Panc1 (cell line): ENCODE data around the gene DVL3. TPM values are rescaled to one million over a fixed set of nuclear protein-coding genes. Genes with fewer than 3 reads are reported as not detected.

ENCODE experiments used
- ATAC-seq: fragments of 200-7000 bp; cut with Tn5 transposase; 2 replicates; pipeline ENCODE4 v1.9.1; 2020; ENCODE audit warnings: mild to moderate bottlenecking, moderate library complexity
- BruUV-seq: library from RNA; stranded (reverse); fragments of 400-500 nt; replicated peaks from 2 replicates; lab custom pipeline; 2021; lab: Mats Ljungman, UMichigan
- CTCF ChIA-PET: fragments of 300-600 bp; sonication (Branson Sonifier 250); formaldehyde crosslinking; loops from one replicate; lab custom pipeline; 2022; ENCODE audit warnings: antibody characterized with exemption; lab: Charles Lee
- POLR2A ChIA-PET: fragments of 300-600 bp; sonication (Branson Sonifier 250); formaldehyde crosslinking; loops from one replicate; lab custom pipeline; 2022; ENCODE audit warnings: antibody characterized with exemption; lab: Charles Lee
- DNase-seq: peaks from one replicate; pipeline ENCODE4 v3.0.0-alpha.2; 2010; ENCODE audit warnings: low read depth, low spot score
- H3K27ac ChIP-seq: 2 replicates; pipeline ENCODE4 v1.5.1; 2011; ENCODE audit warnings: mild to moderate bottlenecking, low read length, inconsistent platforms
- H3K27me3 ChIP-seq: fragments of 200-500 bp; sonication (Bioruptor generic); 2 replicates; pipeline ENCODE4 v1.6.0; 2014; ENCODE audit warnings: low read length, inconsistent platforms; ENCODE audit not compliant: control insufficient read depth, insufficient read depth
- H3K36me3 ChIP-seq: fragments of 200-500 bp; sonication (Bioruptor generic); 2 replicates; pipeline ENCODE4 v1.5.1; 2014; ENCODE audit warnings: inconsistent platforms, mild to moderate bottlenecking, low read length, moderate library complexity; ENCODE audit not compliant: control insufficient read depth, insufficient read depth
- H3K4me1 ChIP-seq: 2 replicates; pipeline ENCODE4 v1.5.1; 2011; ENCODE audit warnings: inconsistent platforms, mild to moderate bottlenecking, low read length, moderate library complexity; ENCODE audit not compliant: control insufficient read depth, insufficient read depth
- H3K4me3 ChIP-seq, 2 experiments: 2 replicates each; pipeline ENCODE4 v1.5.1; 2011 to 2012; ENCODE audit warnings: low read depth in 2 of 2, low read length in 2 of 2, mild to moderate bottlenecking in 2 of 2, inconsistent platforms in 1 of 2, moderate library complexity in 1 of 2
- H3K9me3 ChIP-seq: fragments of 200-500 bp; sonication (Bioruptor generic); 2 replicates; pipeline ENCODE4 v1.5.1; 2014; ENCODE audit warnings: low read depth, mild to moderate bottlenecking, inconsistent platforms, low read length, moderate library complexity; ENCODE audit not compliant: control insufficient read depth, insufficient read depth
- CTCF ChIP-seq: fragments of 450-650 bp; IDR thresholded peaks from 2 replicates; pipeline ENCODE4 v1.5.1; 2017; ENCODE audit warnings: mild to moderate bottlenecking
- POLR2AphosphoS5 ChIP-seq: IDR thresholded peaks from 2 replicates; pipeline ENCODE4 v1.6.1; 2012; ENCODE audit warnings: mild to moderate bottlenecking, low read depth, low read length, moderate library complexity
- REST ChIP-seq, 2 experiments: IDR thresholded peaks; 2 replicates each; pipeline ENCODE4 v1.6.1; 2011 to 2012; ENCODE audit warnings: low read depth in 2 of 2, control low read depth in 1 of 2, low read length in 1 of 2, mild to moderate bottlenecking in 1 of 2, moderate library complexity in 1 of 2; ENCODE audit not compliant: insufficient read depth in 1 of 2
- SIN3A ChIP-seq: IDR thresholded peaks from 2 replicates; pipeline ENCODE4 v1.6.1; 2012; ENCODE audit warnings: low read depth, mild to moderate bottlenecking, low read length, moderate library complexity, borderline replicate concordance; ENCODE audit not compliant: insufficient read depth
- TCF7L2 ChIP-seq: IDR thresholded peaks from 2 replicates; pipeline ENCODE4 v1.6.1; 2011; ENCODE audit warnings: mild to moderate bottlenecking, low read depth, low read length, inconsistent platforms
- in situ Hi-C: cut with HindIII; loops from 2 replicates; pipeline ENCODE4 v1.10.0; 2016; ENCODE audit warnings: low sequenced_read_pairs, low pct_unique_long_range_greater_than_20kb
- intact Hi-C: fragments of 100-400 bp; cut with micrococcal nuclease; formaldehyde crosslinking; loops from one replicate; pipeline ENCODE4 v1.10.0; 2022; ENCODE audit not compliant: unreplicated experiment
- total RNA-seq: library from RNA; stranded (reverse); gene quantifications from one replicate; pipeline ENCODE4 v1.2.1, GENCODE V29; 2021; ENCODE audit not compliant: unreplicated experiment

Gene DVL3
- total RNA-seq, 1 experiment from 2014 or later, result 97.2 TPM

- TF ChIP-seq TCF7L2, result no peak
- no peak for TF ChIP-seq CTCF
- in situ Hi-C loops (no loop called here), intact Hi-C loops (no loop called here)
- Histone ChIP-seq H3K4me3 (no peak overlapping the region), H3K27ac (no peak overlapping the region), H3K4me1 (peaks cover 11% of the 10 kb centered on the region), H3K9me3 (no peaks in the 10 kb centered on the region), H3K27me3 (no peaks in the 10 kb centered on the region), H3K36me3 (peaks cover 31% of the 10 kb centered on the region)
- no peak for DNase-seq
- POLR2A ChIA-PET, result interaction anchor here (0.5 kb wide), 1 partner anchor 44 kb away, joined by 5 read pairs; no protein-coding TSS in a partner anchor
- CTCF ChIA-PET, result no interaction called here
- ATAC-seq, result no peak
- no TSS peak for BruUV-seq
Observed at GRCh38 chr3:184181596-184181995, 26.4 kb downstream of the DVL3 start.

GRCh38 chr3:184183679-184184078 is 28.5 kb downstream of the DVL3 start:
- BruUV-seq, result no TSS peak
- POLR2A ChIA-PET, result interaction anchor here (0.6 kb wide), 3 partner anchors 9 to 46 kb away, joined by 3 to 6 read pairs (median 3); partner anchors contain the start of gene AP2M1
- no peaks in the 10 kb centered on the region for H3K27me3 ChIP-seq

More at GRCh38 chr3:184183679-184184078, 28.5 kb downstream of the DVL3 start:
- peaks cover 31% of the 10 kb centered on the region for H3K36me3 ChIP-seq
- no peak overlapping the region for H3K27ac ChIP-seq
- H3K9me3 ChIP-seq, result no peaks in the 10 kb centered on the region
- no peak for DNase-seq
- H3K4me1 ChIP-seq, result peaks cover 15% of the 10 kb centered on the region
- H3K4me3 ChIP-seq, result no peak overlapping the region
- in situ Hi-C loops (no loop called here), intact Hi-C loops (no loop called here)
- CTCF ChIA-PET, result no interaction called here
- no peak for ATAC-seq
- no peak for TF ChIP-seq CTCF
- TF ChIP-seq POLR2AphosphoS5, result no peak
- TF ChIP-seq REST (IDR thresholded peaks at IDR 0.05; ENCODE audit: insufficient read depth in 1 of 2, low read depth in 2 of 2, low read length in 1 of 2), result no peak
- TF ChIP-seq SIN3A, result no peak
- TF ChIP-seq TCF7L2, result no peak
